ENCODE measurements around the gene CLCN4.

CLCN4 gene

DNA sequence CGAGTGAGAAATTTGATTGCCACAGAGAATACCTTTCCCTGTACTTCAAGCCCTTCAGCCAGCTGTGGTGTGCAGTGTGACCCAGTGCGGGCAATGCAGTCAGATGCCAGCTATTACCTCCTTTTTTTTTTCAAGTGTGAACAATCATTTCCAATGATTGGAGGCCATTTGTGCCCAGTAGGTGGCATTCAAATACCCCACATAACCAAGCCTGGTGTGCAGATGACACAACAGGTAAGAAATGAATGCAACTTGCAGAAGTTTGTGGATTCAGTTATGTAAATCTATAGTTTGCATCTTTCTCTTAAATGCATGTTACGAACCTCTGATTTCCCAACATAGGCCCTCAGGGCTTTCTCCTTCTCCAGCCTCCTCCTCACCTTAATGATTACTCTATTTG is 98.0 kb downstream of the CLCN4 start:
- H3K27me3 ChIP-seq (ENCODE audit: insufficient read depth, poor library complexity, severe bottlenecking): no peaks in the 10 kb centered on the region
- H3K9me3 ChIP-seq (ENCODE audit: severe bottlenecking): no peaks in the 10 kb centered on the region
- H3K36me3 ChIP-seq (ENCODE audit: low read depth): no peaks in the 10 kb centered on the region
- ATAC-seq (ENCODE audit: low read depth): no peak
- H3K27ac ChIP-seq (ENCODE audit: poor library complexity, severe bottlenecking): no peak overlapping the region
- H3K4me3 ChIP-seq (ENCODE audit: severe bottlenecking): no peak overlapping the region
- TF ChIP-seq, protein P1, sequence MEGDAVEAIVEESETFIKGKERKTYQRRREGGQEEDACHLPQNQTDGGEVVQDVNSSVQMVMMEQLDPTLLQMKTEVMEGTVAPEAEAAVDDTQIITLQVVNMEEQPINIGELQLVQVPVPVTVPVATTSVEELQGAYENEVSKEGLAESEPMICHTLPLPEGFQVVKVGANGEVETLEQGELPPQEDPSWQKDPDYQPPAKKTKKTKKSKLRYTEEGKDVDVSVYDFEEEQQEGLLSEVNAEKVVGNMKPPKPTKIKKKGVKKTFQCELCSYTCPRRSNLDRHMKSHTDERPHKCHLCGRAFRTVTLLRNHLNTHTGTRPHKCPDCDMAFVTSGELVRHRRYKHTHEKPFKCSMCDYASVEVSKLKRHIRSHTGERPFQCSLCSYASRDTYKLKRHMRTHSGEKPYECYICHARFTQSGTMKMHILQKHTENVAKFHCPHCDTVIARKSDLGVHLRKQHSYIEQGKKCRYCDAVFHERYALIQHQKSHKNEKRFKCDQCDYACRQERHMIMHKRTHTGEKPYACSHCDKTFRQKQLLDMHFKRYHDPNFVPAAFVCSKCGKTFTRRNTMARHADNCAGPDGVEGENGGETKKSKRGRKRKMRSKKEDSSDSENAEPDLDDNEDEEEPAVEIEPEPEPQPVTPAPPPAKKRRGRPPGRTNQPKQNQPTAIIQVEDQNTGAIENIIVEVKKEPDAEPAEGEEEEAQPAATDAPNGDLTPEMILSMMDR (IDR thresholded peaks at IDR 0.05; ENCODE audit: poor library complexity, severe bottlenecking): peak; percentile 23
- no peak for DNase-seq (ENCODE audit: low spot score)
- H3K4me1 ChIP-seq (ENCODE audit: insufficient read depth, poor library complexity, severe bottlenecking): no peaks in the 10 kb centered on the region

- no peaks in the 10 kb centered on the region for H3K36me3 ChIP-seq (ENCODE audit: low read depth)
- H3K27me3 ChIP-seq (ENCODE audit: insufficient read depth, poor library complexity, severe bottlenecking): no peaks in the 10 kb centered on the region
- ATAC-seq (ENCODE audit: low read depth) (no peak), DNase-seq (ENCODE audit: low spot score) (no peak)
- no peaks in the 10 kb centered on the region for H3K9me3 ChIP-seq (ENCODE audit: severe bottlenecking)
- TF ChIP-seq, protein P1 (IDR thresholded peaks at IDR 0.05; ENCODE audit: poor library complexity, severe bottlenecking): no peak
- no peak overlapping the region for H3K27ac ChIP-seq (ENCODE audit: poor library complexity, severe bottlenecking)
- H3K4me1 ChIP-seq (ENCODE audit: insufficient read depth, poor library complexity, severe bottlenecking): no peaks in the 10 kb centered on the region
- no peak overlapping the region for H3K4me3 ChIP-seq (ENCODE audit: severe bottlenecking)
These were observed 102.9 kb downstream of the CLCN4 start for GRCh38 chrX:10259716-10260115.

DNA sequence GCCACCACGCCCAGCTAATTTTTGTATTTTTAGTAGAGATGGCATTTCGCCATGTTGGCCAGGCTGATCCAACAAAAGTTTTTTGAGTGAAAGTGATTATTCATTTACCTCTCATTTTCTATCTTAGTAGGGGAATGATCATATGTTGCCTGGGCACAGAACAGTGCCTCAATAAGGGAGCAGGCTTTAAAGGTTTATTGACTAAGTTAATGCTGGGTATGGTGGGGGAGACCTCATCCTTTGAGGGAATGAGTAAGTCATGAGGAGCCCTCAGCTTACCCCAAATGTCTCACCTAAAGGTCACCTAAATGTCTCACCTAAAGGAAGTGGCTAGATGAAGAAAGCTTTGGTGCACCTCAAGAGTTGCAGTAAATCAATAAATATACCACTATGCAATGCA is 109.0 kb downstream of the CLCN4 start:
- DNase-seq (ENCODE audit: low spot score): no peak
- H3K36me3 ChIP-seq (ENCODE audit: low read depth): no peaks in the 10 kb centered on the region
- TF ChIP-seq, protein P1 (IDR thresholded peaks at IDR 0.05; ENCODE audit: poor library complexity, severe bottlenecking): no peak
- no peaks in the 10 kb centered on the region for H3K9me3 ChIP-seq (ENCODE audit: severe bottlenecking)
- no peak overlapping the region for H3K4me3 ChIP-seq (ENCODE audit: severe bottlenecking)
- ATAC-seq (ENCODE audit: low read depth): no peak
- H3K4me1 ChIP-seq (ENCODE audit: insufficient read depth, poor library complexity, severe bottlenecking): no peaks in the 10 kb centered on the region
- H3K27ac ChIP-seq (ENCODE audit: poor library complexity, severe bottlenecking): no peak overlapping the region
- no peaks in the 10 kb centered on the region for H3K27me3 ChIP-seq (ENCODE audit: insufficient read depth, poor library complexity, severe bottlenecking)

DNA sequence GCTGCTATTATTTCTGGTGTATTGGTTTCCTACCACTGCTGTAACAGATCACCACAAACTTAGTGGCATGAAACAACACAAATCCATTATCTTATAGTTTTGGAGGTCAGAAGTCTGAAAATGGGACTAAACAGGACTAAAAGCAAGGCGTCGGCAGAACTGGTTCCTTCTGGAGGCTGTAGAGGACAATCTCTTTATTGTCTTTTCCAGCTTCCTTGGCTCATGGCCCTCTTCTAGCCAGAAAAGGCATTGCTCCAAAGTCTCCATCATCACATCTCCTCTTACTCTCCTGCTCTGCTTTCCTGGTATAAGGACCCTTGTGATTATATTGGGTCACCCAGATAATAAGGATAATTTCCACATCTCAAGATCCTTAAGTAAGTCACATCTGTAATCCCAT is 121.9 kb downstream of the CLCN4 start:
- Histone ChIP-seq H3K9me3 (ENCODE audit: severe bottlenecking) (no peaks in the 10 kb centered on the region), H3K27me3 (ENCODE audit: insufficient read depth, poor library complexity, severe bottlenecking) (no peaks in the 10 kb centered on the region), H3K27ac (ENCODE audit: poor library complexity, severe bottlenecking) (no peak overlapping the region), H3K4me1 (ENCODE audit: insufficient read depth, poor library complexity, severe bottlenecking) (no peaks in the 10 kb centered on the region), H3K4me3 (ENCODE audit: severe bottlenecking) (no peak overlapping the region), H3K36me3 (ENCODE audit: low read depth) (no peaks in the 10 kb centered on the region)
- TF ChIP-seq, protein P1 (IDR thresholded peaks at IDR 0.05; ENCODE audit: poor library complexity, severe bottlenecking): no peak
- ATAC-seq (ENCODE audit: low read depth) (no peak), DNase-seq (ENCODE audit: low spot score) (no peak)

DNA sequence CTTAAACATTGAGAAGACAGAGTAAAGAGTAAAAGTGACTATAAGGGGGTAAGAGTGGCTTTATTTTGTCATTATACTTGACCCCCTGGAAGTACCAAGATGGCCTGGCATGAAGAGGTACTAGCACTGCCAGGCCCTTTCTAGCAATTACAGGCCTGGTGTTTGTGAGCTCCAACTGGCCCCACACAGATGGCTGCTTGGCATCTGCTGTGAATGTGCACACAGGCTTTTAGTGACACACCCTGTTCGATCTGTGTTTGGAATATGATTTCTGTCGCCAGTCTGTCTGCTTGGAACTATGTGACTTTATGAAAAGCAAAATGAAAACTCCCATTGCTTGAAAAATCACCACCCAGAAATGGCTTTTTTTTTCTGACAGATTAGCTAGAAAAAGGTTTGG is 123.3 kb downstream of the CLCN4 start:
- ATAC-seq (ENCODE audit: low read depth) (no peak), DNase-seq (ENCODE audit: low spot score) (no peak)
- H3K4me1 ChIP-seq (ENCODE audit: insufficient read depth, poor library complexity, severe bottlenecking): no peaks in the 10 kb centered on the region
- H3K4me3 ChIP-seq (ENCODE audit: severe bottlenecking): no peak overlapping the region
- no peaks in the 10 kb centered on the region for H3K9me3 ChIP-seq (ENCODE audit: severe bottlenecking)
- no peaks in the 10 kb centered on the region for H3K27me3 ChIP-seq (ENCODE audit: insufficient read depth, poor library complexity, severe bottlenecking)
- H3K27ac ChIP-seq (ENCODE audit: poor library complexity, severe bottlenecking): no peak overlapping the region
- no peaks in the 10 kb centered on the region for H3K36me3 ChIP-seq (ENCODE audit: low read depth)
- TF ChIP-seq, protein P1 (IDR thresholded peaks at IDR 0.05; ENCODE audit: poor library complexity, severe bottlenecking): no peak

All from RWPE2 (cell line).